Transverse colon (tissue), 4 donors: ENCODE data around the gene CRYGA. TPM values are rescaled to one million over a fixed set of nuclear protein-coding genes. Genes with fewer than 3 reads are reported as not detected.

ENCODE experiments used
- DNase-seq: peaks from one replicate; pipeline ENCODE4 v3.0.0-alpha.2; 2019
- H3K27ac ChIP-seq, 4 donors: fragments of 200-600 bp; sonication (generic); 2 replicates each; pipeline ENCODE4 v1.5.1; 2016 to 2018; ENCODE audit warnings: inconsistent platforms in 4 of 4
- H3K27me3 ChIP-seq: fragments of 200-600 bp; sonication (generic); 2 replicates; pipeline ENCODE4 v1.5.1; 2017; ENCODE audit warnings: inconsistent platforms
- H3K36me3 ChIP-seq, 4 donors: fragments of 200-600 bp; sonication (generic); 2 replicates each; pipeline ENCODE4 v1.5.1; 2017 to 2019; ENCODE audit warnings: inconsistent platforms in 4 of 4
- H3K4me1 ChIP-seq, 4 donors: fragments of 200-600 bp; sonication (generic); 2 replicates each; pipeline ENCODE4 v1.5.1; 2017 to 2020; ENCODE audit warnings: inconsistent platforms in 4 of 4
- H3K4me3 ChIP-seq, 4 donors: fragments of 200-600 bp; sonication (generic); 1 replicate in 1 of 4; 2 replicates in 3 of 4; pipeline versions ENCODE4 v1.5.1 to v1.6.1; 2017 to 2019; ENCODE audit warnings: inconsistent platforms in 4 of 4
- H3K9me3 ChIP-seq, 2 donors: fragments of 200-600 bp; sonication (generic); 2 replicates each; pipeline ENCODE4 v1.5.1; 2017 to 2019; ENCODE audit warnings: inconsistent platforms in 2 of 2
- CTCF ChIP-seq, 5 experiments: fragments of 200-600 bp in 3 of 5; fragments of 450-650 bp in 2 of 5; sonication (generic) in 3 of 5; IDR thresholded peaks; 1 replicate in 2 of 5; 2 replicates in 3 of 5; pipeline ENCODE4 v1.5.1; 2016 to 2017; ENCODE audit warnings: antibody characterized with exemption in 5 of 5, inconsistent platforms in 3 of 5, mild to moderate bottlenecking in 2 of 5, moderate library complexity in 1 of 5
- EP300 ChIP-seq: sonication (generic); formaldehyde crosslinking; IDR thresholded peaks from one replicate; pipeline ENCODE4 v1.6.1; 2017; ENCODE audit warnings: antibody characterized with exemption, low read depth
- POLR2A ChIP-seq: fragments of 450-650 bp; IDR thresholded peaks from one replicate; pipeline ENCODE4 v1.6.1; 2016; ENCODE audit warnings: antibody characterized with exemption, mild to moderate bottlenecking, moderate library complexity
- POLR2AphosphoS5 ChIP-seq, 3 donors: sonication (generic); formaldehyde crosslinking; IDR thresholded peaks; one replicate each; pipeline ENCODE4 v1.6.1; 2016; ENCODE audit warnings: antibody characterized with exemption in 3 of 3
- WGBS, 2 donors: methylation state at CpG; one replicate each; pipeline ENCODE4 v1.1.5; 2018; ENCODE audit warnings: low coverage in 1 of 2; 5-methylcytosine and 5-hydroxymethylcytosine counted together
- in situ Hi-C, 4 donors: fragments of 200-750 bp; cut with MboI; loops; one replicate each; pipeline versions ENCODE4 v1.15.0 to v1.15.1; 2017; ENCODE audit warnings: low sequenced_read_pairs in 3 of 4, low pct_ligation_motif_present in 1 of 4, low pct_unique_long_range_greater_than_20kb in 1 of 4
- intact Hi-C: fragments of 100-400 bp; cut with DNase I; formaldehyde crosslinking; loops from one replicate; pipeline ENCODE4 v1.15.1; 2023; ENCODE audit warnings: low total_unique reads
- total RNA-seq, 4 donors: library from RNA; depleted of rRNA; stranded (reverse); fragments of >200 nt; gene quantifications; one replicate each; pipeline ENCODE4 v1.1.0, GENCODE V29; 2016

CRYGA gene
- total RNA-seq, 4 donors from 2014 or later, result not detected

- Histone ChIP-seq H3K4me3 (no peak overlapping the region), H3K4me1 (no peaks in the 10 kb centered on the region), H3K9me3 (no peaks in the 10 kb centered on the region), H3K36me3 (no peaks in the 10 kb centered on the region), H3K27ac (no peak overlapping the region), H3K27me3 (no peaks in the 10 kb centered on the region)
- no peak for DNase-seq
- intact Hi-C loops, result no loop called here
- TF ChIP-seq POLR2AphosphoS5 (IDR thresholded peaks at IDR 0.05), result no peak
- WGBS, 2 donors, result 65 to 72% methylated on average over 5 of the region's 5 CpGs
- in situ Hi-C loops, result no loop called here
Observed at GRCh38 chr2:208204166-208204565, 40.8 kb upstream of the CRYGA start.

GRCh38 chr2:208195531-208195930 lies 32.1 kb upstream of the CRYGA start:
- no peaks in the 10 kb centered on the region for H3K27me3 ChIP-seq
- H3K4me3 ChIP-seq, result no peak overlapping the region
- in situ Hi-C loops (no loop called here), intact Hi-C loops (no loop called here)
- TF ChIP-seq CTCF (IDR thresholded peaks at IDR 0.05) (no peak), POLR2A (no peak), POLR2AphosphoS5 (IDR thresholded peaks at IDR 0.05) (no peak), EP300 (no peak)
- H3K36me3 ChIP-seq, result no peaks in the 10 kb centered on the region
- no peak overlapping the region for H3K27ac ChIP-seq
- no peaks in the 10 kb centered on the region for H3K4me1 ChIP-seq
- H3K9me3 ChIP-seq, result no peaks in the 10 kb centered on the region
- 69 to 75% methylated on average over 2 to 3 of the region's 3 CpGs for WGBS, 2 donors
- no peak for DNase-seq

- Histone ChIP-seq H3K4me3 (no peak overlapping the region), H3K9me3 (no peaks in the 10 kb centered on the region), H3K27me3 (no peaks in the 10 kb centered on the region), H3K27ac (no peak overlapping the region), H3K4me1 (no peaks in the 10 kb centered on the region), H3K36me3 (no peaks in the 10 kb centered on the region)
- intact Hi-C loops, result no loop called here
- no peak for DNase-seq
- WGBS, 2 donors, result 76 to 97% methylated on average over 3 to 8 of the region's 8 CpGs
- TF ChIP-seq EP300, result no peak
- TF ChIP-seq CTCF (IDR thresholded peaks at IDR 0.05), result no peak
- TF ChIP-seq POLR2AphosphoS5 (IDR thresholded peaks at IDR 0.05), result no peak
- no peak for TF ChIP-seq POLR2A
- in situ Hi-C loops, result no loop called here
Observed at GRCh38 chr2:208192611-208193236, 29.3 kb upstream of the CRYGA start.

GRCh38 chr2:208189810-208190503 lies 26.6 kb upstream of the CRYGA start, which contains the start of gene C2orf80:
C2orf80 (minus strand) TSS chr2:208190030; CDS start chr2:208186986, 3,044 bp downstream.
- H3K27ac ChIP-seq, result no peak within 1 kb of the TSS
- no peaks in the 10 kb centered on the region for H3K27me3 ChIP-seq
- in situ Hi-C loops, result no loop called here
- WGBS, 2 donors, result 77 to 78% methylated on average over 6 to 10 of the region's 10 CpGs
- no peak for DNase-seq
- TF ChIP-seq EP300 (no peak), POLR2A (no peak), CTCF (IDR thresholded peaks at IDR 0.05) (no peak), POLR2AphosphoS5 (IDR thresholded peaks at IDR 0.05) (no peak)
- H3K4me1 ChIP-seq, result no peaks in the 10 kb centered on the region
- H3K36me3 ChIP-seq, result no peaks in the 10 kb centered on the region
- no peak within 1 kb of the TSS for H3K4me3 ChIP-seq
- intact Hi-C loops, result no loop called here
- H3K9me3 ChIP-seq, result no peaks in the 10 kb centered on the region
